ENCODE results near the gene JMJD7.

The JMJD7 gene

DNA sequence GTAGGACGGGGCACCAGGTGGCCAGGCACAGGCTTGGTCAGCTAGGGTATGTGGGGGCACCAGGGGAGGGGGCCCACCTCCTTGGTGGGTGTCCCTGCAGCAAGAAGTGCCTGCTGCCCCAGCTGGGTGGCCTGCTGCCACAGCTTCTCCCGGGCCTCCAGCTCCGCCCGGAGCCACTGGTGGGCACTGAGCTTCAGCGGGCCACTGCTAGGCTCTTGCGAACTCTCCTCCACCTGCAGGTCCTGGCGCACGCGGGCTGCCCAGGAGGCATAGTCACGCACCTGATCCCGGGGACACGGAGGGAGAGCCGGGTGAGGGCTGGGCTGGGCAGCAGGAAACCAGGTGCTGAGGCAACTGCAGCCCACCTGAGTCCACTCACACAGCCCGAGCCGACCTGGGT, 40.4 kb downstream of the JMJD7 start:
- DNase-seq, result no peak

- DNase-seq, result no peak
These were observed 42.1 kb downstream of the JMJD7 start for GRCh38 chr15:41869770-41870688.

- DNase-seq, result no peak
These were observed 42.8 kb downstream of the JMJD7 start for GRCh38 chr15:41870689-41871081.

DNA sequence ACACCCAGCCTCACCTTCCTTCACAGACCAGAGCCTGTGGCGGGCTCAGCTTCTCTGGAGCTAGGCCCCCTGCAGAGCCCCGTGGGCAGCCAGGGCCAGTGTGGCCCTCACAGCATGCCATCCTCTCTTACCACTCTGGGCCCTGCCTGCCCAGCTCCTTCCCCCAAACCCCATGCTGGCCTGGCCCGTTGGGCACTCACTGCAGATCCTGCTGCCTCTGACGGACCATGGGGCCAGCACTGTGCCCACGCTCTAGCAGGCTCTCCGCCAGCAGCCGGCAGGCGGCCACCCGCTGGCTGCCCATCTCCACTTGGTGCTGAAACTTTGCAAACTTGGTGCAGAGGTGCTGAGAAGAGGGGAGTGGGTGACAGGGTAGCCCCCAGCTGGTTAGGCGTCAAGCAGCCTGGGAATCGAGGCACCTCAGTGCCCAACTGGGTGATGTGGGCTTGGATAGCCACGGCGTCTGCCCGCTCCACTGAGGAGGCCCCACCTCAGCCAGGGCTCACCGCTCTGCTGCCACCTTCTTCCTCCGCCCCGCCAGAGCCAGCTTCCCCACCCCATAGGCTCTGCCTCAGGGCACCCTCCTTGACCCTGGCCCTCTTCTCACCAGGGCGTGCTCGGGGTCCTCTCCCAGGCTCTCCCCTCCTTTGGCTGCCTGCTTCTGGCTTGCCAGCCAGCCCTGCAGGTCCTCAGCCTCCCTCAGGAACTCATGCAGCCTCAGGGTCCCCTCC, 43.4 kb downstream of the JMJD7 start:
- no peak for DNase-seq

DNA sequence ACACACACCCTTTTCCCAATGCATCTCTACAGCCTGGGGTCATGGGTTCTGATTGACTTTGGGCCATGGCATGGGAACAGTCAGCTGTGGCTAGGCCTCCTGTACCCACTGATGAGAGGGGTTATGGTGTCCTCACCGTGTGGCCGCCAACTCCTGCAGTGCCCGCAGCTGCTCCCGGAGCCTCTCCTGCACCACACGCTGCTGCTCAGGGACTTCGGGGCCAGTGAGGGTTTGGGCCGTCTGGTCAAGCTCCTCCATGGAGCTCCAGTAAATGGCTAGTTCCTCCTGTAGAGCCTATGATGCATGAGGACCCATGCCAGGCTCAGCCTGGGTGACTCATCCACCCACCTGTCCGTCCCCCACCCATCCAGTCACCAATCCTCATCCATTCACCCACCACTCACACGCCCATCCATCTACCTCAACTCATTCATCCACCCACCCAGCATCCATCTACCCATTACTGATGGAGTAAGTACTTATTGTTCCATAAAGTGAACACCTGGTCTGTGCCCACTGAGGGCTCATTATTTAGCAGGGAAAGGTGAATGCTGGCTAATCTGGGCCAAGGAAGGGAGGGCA, 44.4 kb downstream of the JMJD7 start:
- DNase-seq, result no peak

GRCh38 chr15:41873711-41874110, 45.8 kb downstream of the JMJD7 start:
- no peak for DNase-seq

DNA sequence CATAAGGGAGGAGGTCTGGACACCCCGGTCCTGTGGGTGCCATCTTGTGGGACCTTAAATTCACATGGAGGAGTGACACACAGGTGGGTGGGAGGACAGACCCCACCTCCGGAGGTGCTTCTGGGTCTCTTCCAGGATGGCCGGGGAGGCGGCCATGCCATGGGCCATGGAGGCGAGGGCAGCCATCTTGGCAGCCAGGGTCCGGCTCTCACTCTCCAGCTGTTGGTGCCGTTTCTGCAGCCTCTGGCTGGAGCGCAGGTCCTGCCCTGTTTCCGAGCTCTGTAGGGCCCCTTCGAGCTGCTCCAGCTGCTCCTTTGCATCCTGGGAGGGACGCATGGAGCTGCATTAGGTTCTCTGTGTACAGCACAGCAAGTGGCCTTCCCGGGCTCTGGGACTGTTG, 46.8 kb downstream of the JMJD7 start:
- DNase-seq, result no peak

GRCh38 chr15:41876007-41876406, 48.1 kb downstream of the JMJD7 start:
- DNase-seq, result no peak

DNA sequence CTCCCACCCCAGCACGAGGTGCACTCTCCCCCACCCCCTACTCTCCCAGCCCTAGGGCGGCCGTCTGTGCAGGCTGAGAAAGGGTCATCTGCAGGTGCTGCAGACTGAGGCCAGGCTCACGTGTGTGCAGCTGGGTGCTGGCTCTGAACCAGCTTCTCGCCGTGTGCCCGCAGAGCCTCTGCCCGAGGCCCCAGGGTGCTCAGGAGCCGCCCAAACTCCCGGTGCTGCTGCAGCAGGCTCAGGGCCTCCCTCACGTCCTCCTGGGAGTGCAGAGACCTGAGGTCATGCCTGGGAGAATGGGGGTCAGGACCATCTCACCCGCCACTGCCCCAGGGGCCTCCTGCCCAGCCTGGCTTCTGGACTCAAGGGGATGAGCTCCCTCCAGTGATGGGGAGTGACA, 48.8 kb downstream of the JMJD7 start:
- DNase-seq, result no peak

DNA sequence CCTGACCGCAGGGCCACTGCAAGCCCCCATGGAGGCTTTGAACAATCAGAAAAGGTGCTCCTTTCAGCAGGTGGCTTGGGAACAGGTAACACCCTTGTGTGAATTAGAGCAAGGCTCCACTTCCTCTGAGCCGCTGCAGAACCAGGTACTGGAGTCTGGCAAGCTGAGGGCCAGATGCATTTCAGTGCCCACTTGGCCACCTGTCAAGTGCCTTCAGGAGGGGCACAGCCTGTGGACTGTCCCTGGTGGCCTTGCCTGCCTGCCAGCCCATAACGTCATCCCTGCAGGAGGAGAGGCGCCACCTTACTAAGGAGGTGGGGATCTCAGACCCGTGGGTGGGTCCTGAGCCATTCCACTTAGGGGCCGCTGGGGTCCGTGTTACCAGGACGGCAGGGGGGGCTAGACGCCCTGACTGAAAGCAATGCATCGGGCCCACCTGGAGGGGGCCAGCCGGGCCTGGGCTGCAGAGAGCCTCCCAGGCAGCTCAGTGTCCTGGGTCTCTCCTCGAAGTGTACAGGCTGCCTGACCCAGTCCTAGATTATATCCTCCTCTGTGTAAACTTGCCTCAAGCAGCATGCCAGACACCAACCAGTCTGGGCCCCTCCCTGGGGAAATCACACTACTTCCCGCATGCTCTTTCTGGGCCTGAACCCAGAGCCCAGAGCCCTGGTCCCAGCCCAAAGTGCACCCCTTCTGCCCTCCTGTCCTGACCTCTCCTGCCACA, 49.9 kb downstream of the JMJD7 start:
- no peak for DNase-seq

- no peak for DNase-seq
These were observed 50.4 kb downstream of the JMJD7 start for GRCh38 chr15:41878355-41878699.

GRCh38 chr15:41879321-41879845, 51.5 kb downstream of the JMJD7 start:
- no peak for DNase-seq

DNA sequence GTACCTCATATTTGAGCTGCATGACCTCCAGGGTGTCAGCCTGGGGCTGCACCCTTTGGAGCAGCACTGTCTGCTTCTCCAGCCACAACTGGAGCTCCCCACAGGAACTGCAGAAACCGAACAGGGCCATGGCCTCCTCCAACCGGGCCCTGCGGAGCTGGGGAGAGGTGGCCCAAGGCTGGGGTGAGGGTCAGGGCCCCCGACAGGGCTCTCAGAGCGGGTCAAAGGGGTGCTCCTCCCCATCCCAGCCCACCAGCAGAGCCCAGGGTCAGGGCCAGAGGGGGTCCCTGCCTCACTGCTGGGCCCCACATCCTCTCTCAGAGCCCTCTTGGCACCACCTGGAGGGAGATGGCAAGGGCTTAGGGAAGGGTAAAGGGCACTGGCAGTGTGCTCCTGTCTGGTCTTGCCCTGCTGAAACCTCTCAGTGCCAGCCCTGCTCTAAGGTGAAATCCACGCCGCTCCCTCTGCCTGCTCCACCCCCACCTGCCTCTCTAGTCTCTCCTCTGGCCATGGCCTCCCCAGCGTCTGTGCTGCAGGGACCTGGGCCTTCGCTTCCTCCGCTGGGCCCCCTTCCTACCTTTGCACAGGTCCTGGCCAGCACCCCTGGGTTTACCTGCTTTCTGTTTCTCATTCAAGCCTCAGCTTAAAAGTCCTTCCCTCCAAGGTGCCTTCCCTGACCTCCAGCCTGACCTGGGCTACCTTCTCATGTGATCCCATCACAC, 52.4 kb downstream of the JMJD7 start:
- no peak for DNase-seq

- DNase-seq, result no peak
These were observed 53.2 kb downstream of the JMJD7 start for GRCh38 chr15:41881086-41881485.

GRCh38 chr15:41881550-41881919, 53.6 kb downstream of the JMJD7 start:
- DNase-seq, result no peak

DNA sequence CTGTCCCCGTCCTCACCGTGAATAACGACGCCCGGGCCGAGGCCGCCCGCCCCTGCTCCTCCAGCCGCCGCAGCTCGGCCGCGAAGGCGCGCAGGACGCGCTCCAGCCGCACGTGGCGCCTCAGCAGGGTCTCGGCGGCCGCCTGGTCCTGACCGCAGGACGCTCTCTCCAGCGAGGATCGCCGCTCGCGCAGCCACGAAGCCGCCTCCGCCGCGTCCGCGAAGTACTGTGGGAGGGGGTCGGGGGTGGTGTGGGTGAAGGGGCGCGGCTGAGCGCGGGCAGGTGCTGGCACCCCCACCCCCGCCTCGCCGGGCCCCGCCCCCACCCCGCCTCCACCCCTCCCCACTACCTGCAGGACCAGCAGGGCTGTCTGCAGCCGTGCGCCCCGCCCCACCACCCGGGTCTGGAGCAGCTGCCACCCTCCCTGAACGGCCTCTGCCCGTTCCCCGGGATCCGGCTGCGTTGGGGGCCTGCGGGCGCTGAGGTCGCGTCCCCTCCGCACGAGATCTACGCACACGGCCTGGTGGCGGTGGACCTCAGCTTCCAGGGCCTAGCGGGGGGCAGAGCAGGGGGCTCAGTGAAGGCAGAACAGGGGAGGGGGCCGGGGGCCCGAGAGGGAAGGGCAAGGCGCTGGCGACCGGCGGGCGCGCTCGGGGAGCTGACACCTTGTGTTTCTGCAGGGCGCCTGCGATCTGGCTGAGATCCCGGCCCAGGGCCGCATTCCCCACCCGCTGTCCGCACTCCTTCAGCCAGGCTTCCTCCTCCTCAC, 54.2 kb downstream of the JMJD7 start:
- no peak for DNase-seq

DNA sequence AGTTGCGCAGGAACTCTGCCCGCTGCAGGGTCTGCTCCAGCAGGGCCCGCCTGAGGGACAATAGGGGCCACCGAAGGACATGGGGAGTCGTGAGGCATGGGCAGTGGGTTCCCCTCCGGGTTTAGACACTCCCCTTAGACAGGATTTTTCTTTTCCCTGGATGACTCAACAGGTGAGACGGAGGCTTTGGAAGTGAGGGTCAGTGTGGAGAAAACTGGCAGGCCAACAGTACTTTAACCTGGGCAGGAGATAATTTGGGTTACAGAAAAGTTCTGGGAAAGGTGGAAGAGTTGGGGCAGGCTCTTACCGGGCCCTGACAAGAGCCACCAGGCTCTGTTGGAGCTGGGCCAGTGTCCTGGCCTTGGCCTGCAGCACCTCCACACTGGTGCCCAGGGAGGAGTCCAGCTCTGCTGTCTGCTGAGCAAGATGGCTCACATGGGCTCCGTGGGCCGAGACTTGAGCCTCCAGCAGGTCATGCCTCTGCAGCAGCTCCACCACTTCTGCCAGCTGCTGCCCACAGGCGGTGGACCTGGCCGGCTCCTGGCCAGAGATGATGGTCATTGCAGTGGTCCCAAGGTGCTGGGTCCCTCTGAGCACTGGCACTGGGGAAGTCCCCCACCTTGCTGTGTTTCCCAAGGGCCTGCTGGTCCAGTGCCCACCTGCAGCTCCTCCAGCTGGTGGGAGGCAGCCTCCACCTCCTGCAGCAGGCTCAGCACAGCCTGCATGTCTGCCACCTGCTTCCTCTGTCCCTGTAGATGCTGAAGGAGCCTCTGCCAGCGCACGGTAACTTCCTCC, 55.0 kb downstream of the JMJD7 start:
- no peak for DNase-seq

GRCh38 chr15:41883484-41883825, 55.6 kb downstream of the JMJD7 start:
- no peak for DNase-seq

- no peak for DNase-seq
These were observed 56.6 kb downstream of the JMJD7 start for GRCh38 chr15:41884458-41884857.

- no peak for DNase-seq
These were observed 57.4 kb downstream of the JMJD7 start for GRCh38 chr15:41885321-41885720.

- no peak for DNase-seq
These were observed 57.9 kb downstream of the JMJD7 start for GRCh38 chr15:41885841-41886240.
